K562 (cell line): Measurements from ENCODE around the gene QRICH1. TPM values are rescaled to one million over a fixed set of nuclear protein-coding genes. Genes with fewer than 3 reads are reported as not detected.

ENCODE experiments used
- C11orf30 ChIP-seq: fragments of 450-650 bp; IDR thresholded peaks from 2 replicates; pipeline ENCODE4 v1.6.1; 2016; ENCODE audit warnings: low read depth, mild to moderate bottlenecking
- HDAC8 ChIP-seq: fragments of 450-650 bp; IDR thresholded peaks from 2 replicates; pipeline ENCODE4 v1.6.1; 2016; ENCODE audit warnings: mild to moderate bottlenecking, missing genetic modification characterization, moderate library complexity, missing compliant biosample characterization
- KDM5B ChIP-seq: fragments of 200-600 bp; sonication (generic); IDR thresholded peaks from 2 replicates; pipeline ENCODE4 v1.6.1; 2012; ENCODE audit warnings: low read depth, mild to moderate bottlenecking, moderate library complexity, low read length, control low read depth, inconsistent platforms; ENCODE audit not compliant: insufficient replicate concordance
- POLR2A ChIP-seq: fragments of 450-650 bp; conservative IDR thresholded peaks from 2 replicates; pipeline ENCODE4 v1.6.1; 2016
- POLR3G ChIP-seq: IDR thresholded peaks from 2 replicates; pipeline ENCODE4 v1.6.1; 2011; ENCODE audit not compliant: insufficient read length, insufficient replicate concordance; ENCODE audit errors: extremely low read depth
- RAD51 ChIP-seq: fragments of 450-650 bp; IDR thresholded peaks from 2 replicates; pipeline ENCODE4 v1.7.1; 2016; ENCODE audit warnings: low read depth, mild to moderate bottlenecking, borderline replicate concordance
- SMC3 ChIP-seq: conservative IDR thresholded peaks from 2 replicates; pipeline ENCODE4 v1.6.1; 2011; ENCODE audit warnings: low read depth, low read length, improper control_type of control experiment; ENCODE audit not compliant: insufficient read depth
- TCF15 ChIP-seq: fragments of 250-450 bp; sonication (Bioruptor Pico); IDR thresholded peaks from 2 replicates; pipeline ENCODE4 v1.8.0; 2022; ENCODE audit warnings: moderate library complexity, mild to moderate bottlenecking, inconsistent platforms
- ZNF609 ChIP-seq: sonication (generic); formaldehyde crosslinking; IDR thresholded peaks from 2 replicates; pipeline ENCODE4 v1.8.1; 2023; ENCODE audit warnings: missing genetic modification reagents, mild to moderate bottlenecking, borderline replicate concordance
- polyA plus RNA-seq, 8 experiments: library from polyadenylated mRNA; depleted of rRNA in 4 of 8; stranded (reverse) in 5 of 8; unstranded in 3 of 8; fragments of >200 nt; fragmentation: Nextera tagmentation in 2 of 8; fragmentation: Illumina TruSeq in 1 of 8; extraction: Ambion mirVana in 2 of 8; extraction: Trizol in 1 of 8; gene quantifications; 2 replicates each; pipeline versions ENCODE4 v1.2.1 to v1.2.3, GENCODE V29; 2011 to 2014; ENCODE audit warnings: inconsistent platforms in 1 of 8, missing spikeins in 1 of 8
- total RNA-seq, 7 experiments: library from RNA; depleted of rRNA in 6 of 7; stranded (reverse); fragments of >200 nt in 6 of 7; fragmentation: Illumina TruSeq in 2 of 7; extraction: Trizol in 2 of 7; gene quantifications; 2 replicates each; pipeline versions ENCODE4 v1.2.1 to v1.2.3, GENCODE V29; 2011 to 2021; ENCODE audit warnings: low replicate concordance in 1 of 7

QRICH1 gene
- total and polyA plus RNA-seq, 9 of the 15 experiments (the other 6 are each of a cell fraction or from before 2014, with no cell fraction given), result 20.1 to 99.2 (median 56.7) TPM

DNA sequence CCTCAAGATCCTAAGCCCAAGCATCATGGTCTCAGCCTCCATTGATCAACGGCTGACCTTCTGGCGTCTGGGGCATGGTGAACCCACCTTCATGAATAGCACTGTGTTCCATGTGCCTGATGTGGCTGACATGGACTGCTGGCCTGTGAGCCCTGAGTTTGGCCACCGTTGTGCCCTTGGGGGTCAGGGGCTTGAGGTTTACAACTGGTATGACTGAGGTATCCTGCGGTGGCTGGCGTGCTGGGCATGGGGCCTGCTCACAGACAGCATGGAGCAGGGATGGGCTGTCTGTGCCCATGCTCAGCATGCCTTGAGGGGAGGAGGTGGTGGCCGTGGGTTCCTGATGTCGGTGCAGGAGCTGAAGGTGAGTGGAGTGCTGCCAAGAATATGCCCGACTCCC is 78.8 kb downstream of the QRICH1 start (continued):
- TF ChIP-seq ZNF609 (CRISPR knock-in tag) (no peak), RAD51 (no peak), HDAC8 (tag) (no peak), C11orf30 (no peak), SMC3 (no peak), KDM5B (no peak), TCF15 (CRISPR knock-in tag) (no peak), POLR2A (peak; percentile 44; the same call in 1 of the 2 replicates), POLR3G (no peak)
